Lung (tissue), 12 donors: ENCODE data around the gene EFNB3. TPM values are rescaled to one million over a fixed set of nuclear protein-coding genes. Genes with fewer than 3 reads are reported as not detected.

Source experiments
- ATAC-seq: fragments of 200-7000 bp; cut with Tn5 transposase; one replicate; pipeline ENCODE4 v1.9.1; 2020; ENCODE audit warnings: moderate number of reproducible peaks; ENCODE audit not compliant: insufficient read depth, low FRiP score
- DNase-seq, 3 donors: peaks; one replicate each; pipeline ENCODE4 v3.0.0-alpha.2; 2013 to 2017
- H3K27ac ChIP-seq, 2 donors: one replicate each; pipeline ENCODE4 v1.5.1; 2013; ENCODE audit warnings: mild to moderate bottlenecking in 2 of 2, moderate library complexity in 2 of 2, control low read depth in 1 of 2, inconsistent platforms in 1 of 2, low read depth in 1 of 2, low read length in 1 of 2
- H3K27me3 ChIP-seq, 3 donors: one replicate each; pipeline ENCODE4 v1.5.1; 2013; ENCODE audit warnings: low read length in 2 of 3; ENCODE audit not compliant: control insufficient read depth in 3 of 3, insufficient read depth in 3 of 3
- H3K36me3 ChIP-seq, 4 donors: one replicate each; pipeline ENCODE4 v1.5.1; 2013; ENCODE audit warnings: low read length in 4 of 4, mild to moderate bottlenecking in 1 of 4, moderate library complexity in 1 of 4; ENCODE audit not compliant: control insufficient read depth in 4 of 4, insufficient read depth in 4 of 4
- H3K4me1 ChIP-seq, 5 donors: one replicate each; pipeline ENCODE4 v1.5.1; 2013; ENCODE audit warnings: low read length in 5 of 5, mild to moderate bottlenecking in 2 of 5, moderate library complexity in 1 of 5; ENCODE audit not compliant: control insufficient read depth in 5 of 5, insufficient read depth in 5 of 5
- H3K4me3 ChIP-seq: one replicate; pipeline ENCODE4 v1.5.1; 2013; ENCODE audit warnings: mild to moderate bottlenecking, control low read depth, moderate library complexity
- H3K9ac ChIP-seq, 2 donors: one replicate each; pipeline ENCODE4 v1.5.1; 2013; ENCODE audit warnings: low read length in 2 of 2, control low read depth in 1 of 2; ENCODE audit not compliant: insufficient read depth in 1 of 2
- H3K9me3 ChIP-seq, 4 donors: one replicate each; pipeline ENCODE4 v1.5.1; 2013; ENCODE audit warnings: low read length in 3 of 4, mild to moderate bottlenecking in 1 of 4, moderate library complexity in 1 of 4; ENCODE audit not compliant: control insufficient read depth in 4 of 4, insufficient read depth in 3 of 4
- WGBS, 2 donors: extraction: QIAGEN DNeasy Blood & Tissue Kit; methylation state at CpG; one replicate each; pipeline ENCODE4 v1.1.7; 2013; 5-methylcytosine and 5-hydroxymethylcytosine counted together
- polyA plus RNA-seq, 2 donors: library from polyadenylated mRNA; stranded (reverse); fragments of 200-250 nt; gene quantifications; one replicate each; pipeline ENCODE4 v1.2.1, GENCODE V29; 2013
- total RNA-seq, 2 donors: library from RNA; depleted of rRNA in 1 of 2; stranded (reverse); fragments of >200 nt in 1 of 2; gene quantifications; one replicate each; pipeline ENCODE4 v1.2.1, GENCODE V29; 2014 to 2021
- TF ChIP-seq, protein P1 (sequence below): IDR thresholded peaks from 2 replicates; pipeline ENCODE4 v1.5.1; 2012; ENCODE audit warnings: mild to moderate bottlenecking; ENCODE audit errors: control extremely low read depth, extremely low read depth
- donor health status: control.
- donor health status: control.
- donor health status: Bipolar disorder and iron deficiency.
- donor health status: healthy.
- donor health status: DM: yes; HTN: yes; CAD: no.

EFNB3 gene
- total and polyA plus RNA-seq, 4 donors = 0.87 to 4.9 (median 2.5) TPM

DNA sequence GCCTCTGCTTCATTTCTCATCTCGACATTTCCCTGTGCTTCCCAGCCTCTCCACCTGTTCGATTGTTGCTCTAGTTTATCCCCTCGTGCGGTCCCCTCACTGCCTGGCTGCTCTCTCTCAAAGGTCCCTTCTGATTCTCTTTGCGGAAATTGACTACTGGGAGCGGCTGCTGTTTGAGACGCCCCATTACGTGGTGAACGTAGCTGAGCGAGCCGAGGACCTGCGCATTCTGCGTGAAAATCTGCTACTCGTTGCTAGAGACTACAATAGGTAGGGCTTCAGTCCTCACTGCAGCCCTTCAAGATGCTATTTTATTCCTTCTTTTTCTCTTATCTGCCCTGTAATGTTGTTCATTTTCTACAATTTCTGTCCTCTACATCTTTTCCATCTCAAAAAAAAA, 52.0 kb downstream of the EFNB3 start:
- no peak overlapping the region for H3K4me3 ChIP-seq
- no peaks in the 10 kb centered on the region for H3K36me3 ChIP-seq
- 92 to 93% methylated on average over 14 of the region's 14 CpGs for WGBS, 2 donors
- H3K4me1 ChIP-seq = no peaks in the 10 kb centered on the region
- DNase-seq (no peak), ATAC-seq (no peak)
- H3K27me3 ChIP-seq = no peaks in the 10 kb centered on the region
- H3K9ac ChIP-seq = no peak overlapping the region
- TF ChIP-seq, protein P1, sequence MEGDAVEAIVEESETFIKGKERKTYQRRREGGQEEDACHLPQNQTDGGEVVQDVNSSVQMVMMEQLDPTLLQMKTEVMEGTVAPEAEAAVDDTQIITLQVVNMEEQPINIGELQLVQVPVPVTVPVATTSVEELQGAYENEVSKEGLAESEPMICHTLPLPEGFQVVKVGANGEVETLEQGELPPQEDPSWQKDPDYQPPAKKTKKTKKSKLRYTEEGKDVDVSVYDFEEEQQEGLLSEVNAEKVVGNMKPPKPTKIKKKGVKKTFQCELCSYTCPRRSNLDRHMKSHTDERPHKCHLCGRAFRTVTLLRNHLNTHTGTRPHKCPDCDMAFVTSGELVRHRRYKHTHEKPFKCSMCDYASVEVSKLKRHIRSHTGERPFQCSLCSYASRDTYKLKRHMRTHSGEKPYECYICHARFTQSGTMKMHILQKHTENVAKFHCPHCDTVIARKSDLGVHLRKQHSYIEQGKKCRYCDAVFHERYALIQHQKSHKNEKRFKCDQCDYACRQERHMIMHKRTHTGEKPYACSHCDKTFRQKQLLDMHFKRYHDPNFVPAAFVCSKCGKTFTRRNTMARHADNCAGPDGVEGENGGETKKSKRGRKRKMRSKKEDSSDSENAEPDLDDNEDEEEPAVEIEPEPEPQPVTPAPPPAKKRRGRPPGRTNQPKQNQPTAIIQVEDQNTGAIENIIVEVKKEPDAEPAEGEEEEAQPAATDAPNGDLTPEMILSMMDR = no peak
- no peaks in the 10 kb centered on the region for H3K9me3 ChIP-seq
- H3K27ac ChIP-seq = no peak overlapping the region

Other genes with a start within 250 kb of the EFNB3 start
- gene ZBTB4, start 225.6 kb upstream of the EFNB3 start, total RNA-seq = 10 to 100 TPM; 40.4 to 56.4 TPM
- 10 to 100 TPM; 20.1 to 26.5 TPM for gene ZBTB4, start 225.6 kb upstream of the EFNB3 start, polyA plus RNA-seq
- gene SLC35G6, start 223.8 kb upstream of the EFNB3 start, total RNA-seq = not detected
- not detected for gene SLC35G6, start 223.8 kb upstream of the EFNB3 start, polyA plus RNA-seq
- 100 to 1,000 TPM; 113 to 129 TPM for gene POLR2A, start 220.8 kb upstream of the EFNB3 start, total RNA-seq
- 10 to 100 TPM; 37.8 to 40.9 TPM for gene POLR2A, start 220.8 kb upstream of the EFNB3 start, polyA plus RNA-seq
- gene TNFSF12, start 156.1 kb upstream of the EFNB3 start, total RNA-seq = 10 to 100 TPM; 15.1 to 46.5 TPM
- gene TNFSF12, start 156.1 kb upstream of the EFNB3 start, polyA plus RNA-seq = 10 to 100 TPM; 35.4 to 72.2 TPM
- 100 to 1,000 TPM in 1 of 2 donors, 10 to 100 TPM in 1; 48.7 to 140 TPM for gene TNFSF13, start 146.5 kb upstream of the EFNB3 start, total RNA-seq
- 100 to 1,000 TPM in 1 of 2 donors, 10 to 100 TPM in 1; 86.0 to 101 TPM for gene TNFSF13, start 146.5 kb upstream of the EFNB3 start, polyA plus RNA-seq
- 10 to 100 TPM; 34.0 to 48.3 TPM for gene SENP3, start 143.3 kb upstream of the EFNB3 start, total RNA-seq
- 10 to 100 TPM; 48.9 to 54.4 TPM for gene SENP3, start 143.3 kb upstream of the EFNB3 start, polyA plus RNA-seq
- gene CD68, start 125.6 kb upstream of the EFNB3 start, total RNA-seq = 100 to 1,000 TPM in 1 of 2 donors, 10 to 100 TPM in 1; 33.3 to 358 TPM
- gene CD68, start 125.6 kb upstream of the EFNB3 start, polyA plus RNA-seq = 100 to 1,000 TPM; 431 to 595 TPM
- gene MPDU1, start 121.3 kb upstream of the EFNB3 start, total RNA-seq = 10 to 100 TPM; 42.3 to 71.5 TPM
- 10 to 100 TPM; 98.1 to 99.5 TPM for gene MPDU1, start 121.3 kb upstream of the EFNB3 start, polyA plus RNA-seq
- under 1 TPM in 1 of 2 donors, not detected in 1; 0.86 TPM for gene SOX15, start 115.1 kb upstream of the EFNB3 start, total RNA-seq
- 1 to 10 TPM in 1 of 2 donors, under 1 TPM in 1; 0.68 to 1.1 TPM for gene SOX15, start 115.1 kb upstream of the EFNB3 start, polyA plus RNA-seq
- gene FXR2, start 90.3 kb upstream of the EFNB3 start, total RNA-seq = 10 to 100 TPM; 29.0 to 29.5 TPM
- gene FXR2, start 90.3 kb upstream of the EFNB3 start, polyA plus RNA-seq = 10 to 100 TPM; 30.6 to 31.1 TPM
- 10 to 100 TPM; 50.7 to 86.4 TPM for gene SAT2, start 77.4 kb upstream of the EFNB3 start, total RNA-seq
- gene SAT2, start 77.4 kb upstream of the EFNB3 start, polyA plus RNA-seq = 100 to 1,000 TPM in 1 of 2 donors, 10 to 100 TPM in 1; 92.7 to 168 TPM
- gene SHBG, start 75.1 kb upstream of the EFNB3 start, total RNA-seq = under 1 TPM; 0.28 to 0.63 TPM
- gene SHBG, start 75.1 kb upstream of the EFNB3 start, polyA plus RNA-seq = under 1 TPM; 0.16 to 0.57 TPM
- 10 to 100 TPM in 1 of 2 donors, 1 to 10 TPM in 1; 1.1 to 16.0 TPM for gene ATP1B2, start 54.3 kb upstream of the EFNB3 start, total RNA-seq
- gene ATP1B2, start 54.3 kb upstream of the EFNB3 start, polyA plus RNA-seq = under 1 TPM; 0.31 to 0.61 TPM
- 10 to 100 TPM; 29.4 to 57.0 TPM for gene TP53, start 17.7 kb upstream of the EFNB3 start, total RNA-seq
- gene TP53, start 17.7 kb upstream of the EFNB3 start, polyA plus RNA-seq = 10 to 100 TPM; 22.3 to 25.6 TPM
- gene WRAP53, start 16.7 kb upstream of the EFNB3 start, total RNA-seq = 10 to 100 TPM; 10.5 to 17.3 TPM
- 10 to 100 TPM in 1 of 2 donors, 1 to 10 TPM in 1; 9.6 to 12.5 TPM for gene WRAP53, start 16.7 kb upstream of the EFNB3 start, polyA plus RNA-seq
- 10 to 100 TPM; 12.5 to 14.0 TPM for gene DNAH2, start 12.5 kb downstream of the EFNB3 start, total RNA-seq
- 1 to 10 TPM; 1.5 to 2.7 TPM for gene DNAH2, start 12.5 kb downstream of the EFNB3 start, polyA plus RNA-seq
- 10 to 100 TPM; 21.0 to 52.9 TPM for gene KDM6B, start 129.0 kb downstream of the EFNB3 start, total RNA-seq
- gene KDM6B, start 129.0 kb downstream of the EFNB3 start, polyA plus RNA-seq = 10 to 100 TPM; 30.2 to 38.9 TPM
- 10 to 100 TPM in 1 of 2 donors, 1 to 10 TPM in 1; 6.3 to 11.2 TPM for gene TMEM88, start 149.9 kb downstream of the EFNB3 start, total RNA-seq
- 10 to 100 TPM; 11.5 to 19.6 TPM for gene TMEM88, start 149.9 kb downstream of the EFNB3 start, polyA plus RNA-seq
- gene NAA38, start 152.4 kb downstream of the EFNB3 start, total RNA-seq = 10 to 100 TPM; 58.2 to 85.3 TPM
- 100 to 1,000 TPM; 120 to 239 TPM for gene NAA38, start 152.4 kb downstream of the EFNB3 start, polyA plus RNA-seq
- 10 to 100 TPM; 17.9 to 21.6 TPM for gene CYB5D1, start 152.8 kb downstream of the EFNB3 start, total RNA-seq
- 10 to 100 TPM in 1 of 2 donors, 1 to 10 TPM in 1; 5.5 to 10.1 TPM for gene CYB5D1, start 152.8 kb downstream of the EFNB3 start, polyA plus RNA-seq
- 100 to 1,000 TPM in 1 of 2 donors, 10 to 100 TPM in 1; 83.0 to 112 TPM for gene CHD3, start 183.6 kb downstream of the EFNB3 start, total RNA-seq
- gene CHD3, start 183.6 kb downstream of the EFNB3 start, polyA plus RNA-seq = 10 to 100 TPM; 60.9 to 69.9 TPM
- 1 to 10 TPM; 5.4 to 8.0 TPM for gene RNF227, start 211.1 kb downstream of the EFNB3 start, total RNA-seq
- gene RNF227, start 211.1 kb downstream of the EFNB3 start, polyA plus RNA-seq = 1 to 10 TPM; 4.1 to 6.0 TPM
- 1 to 10 TPM; 1.3 to 5.8 TPM for gene KCNAB3, start 224.7 kb downstream of the EFNB3 start, total RNA-seq
- gene KCNAB3, start 224.7 kb downstream of the EFNB3 start, polyA plus RNA-seq = 1 to 10 TPM; 2.6 to 3.9 TPM
- 100 to 1,000 TPM in 1 of 2 donors, 10 to 100 TPM in 1; 58.9 to 158 TPM for gene TRAPPC1, start 226.7 kb downstream of the EFNB3 start, total RNA-seq
- 100 to 1,000 TPM; 172 to 213 TPM for gene TRAPPC1, start 226.7 kb downstream of the EFNB3 start, polyA plus RNA-seq
- gene CNTROB, start 227.0 kb downstream of the EFNB3 start, total RNA-seq = 10 to 100 TPM; 60.2 to 72.0 TPM
- gene CNTROB, start 227.0 kb downstream of the EFNB3 start, polyA plus RNA-seq = 10 to 100 TPM; 42.7 to 74.1 TPM